ENCODE measurements around the gene SLX9.

GRCh38 chr21:44894687-44895302, 45.0 kb upstream of the SLX9 start:
- TF ChIP-seq CTCF (conservative IDR thresholded peaks at IDR 0.05; ENCODE audit: low read depth, low read length) (no peak), EZH2phosphoT487 (IDR thresholded peaks at IDR 0.05; ENCODE audit: borderline replicate concordance, low read length) (no peak), EZH2 (IDR thresholded peaks at IDR 0.05; ENCODE audit: low read length, unreplicated experiment) (no peak)
